Activated T-cell treated with anti-CD3 and anti-CD28 coated beads, Interleukin-2, amount 50 U/mL, for 24 hours (primary cell): ENCODE results near the gene INTS7.
"Not testable (repeated sequence)": the region's sequence is repeated elsewhere in the genome, so short reads cannot be mapped to it uniquely, and the experiment has no call there.

Source experiments
- DNase-seq: peaks from one replicate; pipeline ENCODE4 v3.0.0-alpha.2; 2020
- H3K27ac Mint-ChIP-seq: 2 replicates; pipeline ENCODE4 v1.8.0; 2020; ENCODE audit warnings: mild to moderate bottlenecking, mixed read lengths
- H3K27me3 Mint-ChIP-seq: 2 replicates; pipeline ENCODE4 v1.8.0; 2020; ENCODE audit warnings: mixed read lengths
- H3K36me3 Mint-ChIP-seq: 2 replicates; pipeline ENCODE4 v1.8.0; 2020; ENCODE audit warnings: low read depth, mixed read lengths
- H3K4me1 Mint-ChIP-seq: 2 replicates; pipeline ENCODE4 v1.8.0; 2020; ENCODE audit warnings: low read depth, mixed read lengths
- H3K4me3 Mint-ChIP-seq: 2 replicates; pipeline ENCODE4 v1.8.0; 2020; ENCODE audit warnings: mild to moderate bottlenecking, moderate library complexity, mixed read lengths
- H3K9me3 Mint-ChIP-seq: 2 replicates; pipeline ENCODE4 v1.8.0; 2020; ENCODE audit warnings: mixed read lengths

Gene INTS7

GRCh38 chr1:211942583-211942982 is 92.8 kb downstream of the INTS7 start:
- Mint-ChIP-seq H3K27me3 (no peaks in the 10 kb centered on the region), H3K36me3 (peaks cover 64% of the 10 kb centered on the region), H3K9me3 (no peaks in the 10 kb centered on the region), H3K4me1 (peaks cover 35% of the 10 kb centered on the region), H3K27ac (no peak overlapping the region), H3K4me3 (no peak overlapping the region)
- DNase-seq: no peak

GRCh38 chr1:211939876-211940468 is 95.4 kb downstream of the INTS7 start:
- Mint-ChIP-seq H3K27me3 (no peaks in the 10 kb centered on the region), H3K4me1 (peaks cover 54% of the 10 kb centered on the region), H3K27ac (peak overlapping the region; percentile 73), H3K4me3 (peak overlapping the region; percentile 18), H3K9me3 (no peaks in the 10 kb centered on the region), H3K36me3 (peaks cover 51% of the 10 kb centered on the region)
- peak; percentile 47 for DNase-seq

GRCh38 chr1:211938561-211938997 is 96.8 kb downstream of the INTS7 start:
- Mint-ChIP-seq H3K9me3 (no peaks in the 10 kb centered on the region), H3K4me1 (peaks cover 68% of the 10 kb centered on the region), H3K36me3 (peaks cover 40% of the 10 kb centered on the region), H3K27ac (peak overlapping the region; percentile 58), H3K27me3 (no peaks in the 10 kb centered on the region), H3K4me3 (peak overlapping the region; percentile 45)
- no peak for DNase-seq

- not testable (repeated sequence) for H3K27ac Mint-ChIP-seq, H3K4me3 Mint-ChIP-seq, H3K9me3 Mint-ChIP-seq, DNase-seq, H3K27me3 Mint-ChIP-seq
- H3K36me3 Mint-ChIP-seq: peaks cover 28% of the 10 kb centered on the region
- peaks cover 68% of the 10 kb centered on the region for H3K4me1 Mint-ChIP-seq
Observed at GRCh38 chr1:211937422-211937821, 97.9 kb downstream of the INTS7 start.

GRCh38 chr1:211935448-211935970 is 99.8 kb downstream of the INTS7 start:
- DNase-seq: peak; percentile 66
- H3K27me3 Mint-ChIP-seq: peaks cover 6% of the 10 kb centered on the region
- peak overlapping the region; percentile 73 for H3K27ac Mint-ChIP-seq
- H3K4me1 Mint-ChIP-seq: peaks cover 62% of the 10 kb centered on the region
- peak overlapping the region; percentile 50 for H3K4me3 Mint-ChIP-seq
- H3K36me3 Mint-ChIP-seq: peaks cover 9% of the 10 kb centered on the region
- no peaks in the 10 kb centered on the region for H3K9me3 Mint-ChIP-seq

- Mint-ChIP-seq H3K27ac (no peak overlapping the region), H3K27me3 (peaks cover 6% of the 10 kb centered on the region), H3K9me3 (no peaks in the 10 kb centered on the region), H3K4me3 (peak overlapping the region; percentile 4), H3K4me1 (peaks cover 48% of the 10 kb centered on the region), H3K36me3 (no peaks in the 10 kb centered on the region)
- DNase-seq: no peak
Observed at GRCh38 chr1:211933946-211934714, 101.2 kb downstream of the INTS7 start.

- peaks cover 36% of the 10 kb centered on the region for H3K4me1 Mint-ChIP-seq
- peaks cover 6% of the 10 kb centered on the region for H3K27me3 Mint-ChIP-seq
- H3K4me3 Mint-ChIP-seq: no peak overlapping the region
- H3K9me3 Mint-ChIP-seq: no peaks in the 10 kb centered on the region
- no peak overlapping the region for H3K27ac Mint-ChIP-seq
- H3K36me3 Mint-ChIP-seq: no peaks in the 10 kb centered on the region
- no peak for DNase-seq
Observed at GRCh38 chr1:211932933-211933254, 102.5 kb downstream of the INTS7 start.

- DNase-seq: no peak
- no peaks in the 10 kb centered on the region for H3K36me3 Mint-ChIP-seq
- peaks cover 33% of the 10 kb centered on the region for H3K4me1 Mint-ChIP-seq
- H3K27ac Mint-ChIP-seq: no peak overlapping the region
- H3K9me3 Mint-ChIP-seq: no peaks in the 10 kb centered on the region
- peaks cover 6% of the 10 kb centered on the region for H3K27me3 Mint-ChIP-seq
- no peak overlapping the region for H3K4me3 Mint-ChIP-seq
Observed at GRCh38 chr1:211932231-211932932, 103.0 kb downstream of the INTS7 start.

- Mint-ChIP-seq H3K4me1 (peaks cover 11% of the 10 kb centered on the region), H3K27ac (no peak overlapping the region), H3K36me3 (no peaks in the 10 kb centered on the region), H3K27me3 (peaks cover 6% of the 10 kb centered on the region), H3K4me3 (no peak overlapping the region), H3K9me3 (no peaks in the 10 kb centered on the region)
- DNase-seq: no peak
Observed at GRCh38 chr1:211929683-211930082, 105.7 kb downstream of the INTS7 start.

- Mint-ChIP-seq H3K27me3 (peaks cover 6% of the 10 kb centered on the region), H3K9me3 (no peaks in the 10 kb centered on the region), H3K36me3 (no peaks in the 10 kb centered on the region), H3K4me3 (no peak overlapping the region), H3K27ac (no peak overlapping the region), H3K4me1 (peaks cover 6% of the 10 kb centered on the region)
- no peak for DNase-seq
Observed at GRCh38 chr1:211928993-211929637, 106.2 kb downstream of the INTS7 start.

GRCh38 chr1:211928290-211928801 is 107.0 kb downstream of the INTS7 start:
- Mint-ChIP-seq H3K27me3 (peaks cover 6% of the 10 kb centered on the region), H3K4me3 (no peak overlapping the region), H3K36me3 (no peaks in the 10 kb centered on the region), H3K4me1 (no peaks in the 10 kb centered on the region), H3K27ac (no peak overlapping the region), H3K9me3 (no peaks in the 10 kb centered on the region)
- DNase-seq: no peak

GRCh38 chr1:211925016-211925415 is 110.3 kb downstream of the INTS7 start:
- Mint-ChIP-seq H3K4me3 (no peak overlapping the region), H3K9me3 (no peaks in the 10 kb centered on the region), H3K27me3 (peaks cover 2% of the 10 kb centered on the region), H3K27ac (no peak overlapping the region), H3K36me3 (no peaks in the 10 kb centered on the region), H3K4me1 (no peaks in the 10 kb centered on the region)
- no peak for DNase-seq

GRCh38 chr1:211924256-211924655 is 111.1 kb downstream of the INTS7 start:
- peaks cover 2% of the 10 kb centered on the region for H3K27me3 Mint-ChIP-seq
- no peak for DNase-seq
- no peaks in the 10 kb centered on the region for H3K9me3 Mint-ChIP-seq
- H3K36me3 Mint-ChIP-seq: no peaks in the 10 kb centered on the region
- no peaks in the 10 kb centered on the region for H3K4me1 Mint-ChIP-seq
- H3K27ac Mint-ChIP-seq: no peak overlapping the region
- H3K4me3 Mint-ChIP-seq: no peak overlapping the region

GRCh38 chr1:211923095-211923494 is 112.3 kb downstream of the INTS7 start:
- Mint-ChIP-seq H3K27ac (no peak overlapping the region), H3K9me3 (no peaks in the 10 kb centered on the region), H3K36me3 (no peaks in the 10 kb centered on the region), H3K27me3 (peaks cover 8% of the 10 kb centered on the region), H3K4me3 (no peak overlapping the region), H3K4me1 (no peaks in the 10 kb centered on the region)
- DNase-seq: no peak
